A204.1 (cell line): ENCODE measurements around the gene TMEM266.
A peak's percentile ranks its signal among the peaks of the same experiment; 100 is the strongest.
"Not testable (repeated sequence)": the region's sequence is repeated elsewhere in the genome, so short reads cannot be mapped to it uniquely, and the experiment has no call there.

Experiments
- FAIRE-seq: peaks from 2 replicates; lab custom pipeline; 2012; peaks lifted over from hg19 to GRCh38; lab: Jason Lieb, UNC

The TMEM266 gene

GRCh38 chr15:76059320-76060117 is at the start of gene TMEM266:
Gene TMEM266 (plus strand): TSS chr15:76059985. CDS start chr15:76134264, 74,279 bp downstream.
- FAIRE-seq, result no peak

GRCh38 chr15:76010613-76011012 is 49.2 kb upstream of the TMEM266 start:
- FAIRE-seq, result peak; percentile 73

- FAIRE-seq, result no peak
These were observed 47.9 kb upstream of the TMEM266 start, which contains the start of gene NRG4 for GRCh38 chr15:76011627-76012551. Gene NRG4 (minus strand): TSS chr15:76012424. CDS start chr15:76011230, 1,194 bp downstream.

GRCh38 chr15:76013470-76013869 is 46.3 kb upstream of the TMEM266 start:
- not testable (repeated sequence) for FAIRE-seq

GRCh38 chr15:76024021-76024768 is 35.6 kb upstream of the TMEM266 start:
- no peak for FAIRE-seq

- FAIRE-seq, result no peak
These were observed 27.7 kb upstream of the TMEM266 start for GRCh38 chr15:76032046-76032445.

GRCh38 chr15:76033438-76033837 is 26.3 kb upstream of the TMEM266 start:
- no peak for FAIRE-seq

GRCh38 chr15:76034111-76034510 is 25.7 kb upstream of the TMEM266 start:
- no peak for FAIRE-seq

GRCh38 chr15:76035593-76035992 is 24.2 kb upstream of the TMEM266 start:
- FAIRE-seq, result no peak

- no peak for FAIRE-seq
These were observed 21.3 kb upstream of the TMEM266 start for GRCh38 chr15:76038512-76038911.

GRCh38 chr15:76054201-76054600 is 5.6 kb upstream of the TMEM266 start:
- not testable (repeated sequence) for FAIRE-seq

- FAIRE-seq, result no peak
These were observed 2.9 kb upstream of the TMEM266 start for GRCh38 chr15:76056931-76057330.

GRCh38 chr15:76057332-76058000 is 2.3 kb upstream of the TMEM266 start:
- FAIRE-seq, result peak; percentile 58

GRCh38 chr15:76058714-76059319 is 968 bp upstream of the TMEM266 start:
- FAIRE-seq, result no peak

GRCh38 chr15:76060118-76060989 is 569 bp downstream of the TMEM266 start:
- no peak for FAIRE-seq

- no peak for FAIRE-seq
These were observed 1.9 kb downstream of the TMEM266 start for GRCh38 chr15:76061700-76062099.

GRCh38 chr15:76062286-76062685 is 2.5 kb downstream of the TMEM266 start:
- FAIRE-seq, result no peak

GRCh38 chr15:76064375-76064774 is 4.6 kb downstream of the TMEM266 start:
- no peak for FAIRE-seq

- no peak for FAIRE-seq
These were observed 5.5 kb downstream of the TMEM266 start for GRCh38 chr15:76065245-76065644.

GRCh38 chr15:76065793-76066192 is 6.0 kb downstream of the TMEM266 start:
- no peak for FAIRE-seq
